NCI-H128 (cell line): Measurements from ENCODE around the gene KCNJ11.

Source experiments
- DNase-seq: peaks from one replicate; lab custom pipeline; 2025; ENCODE audit not compliant: unreplicated experiment; lab: John Stamatoyannopoulos, UW

The KCNJ11 gene

DNA sequence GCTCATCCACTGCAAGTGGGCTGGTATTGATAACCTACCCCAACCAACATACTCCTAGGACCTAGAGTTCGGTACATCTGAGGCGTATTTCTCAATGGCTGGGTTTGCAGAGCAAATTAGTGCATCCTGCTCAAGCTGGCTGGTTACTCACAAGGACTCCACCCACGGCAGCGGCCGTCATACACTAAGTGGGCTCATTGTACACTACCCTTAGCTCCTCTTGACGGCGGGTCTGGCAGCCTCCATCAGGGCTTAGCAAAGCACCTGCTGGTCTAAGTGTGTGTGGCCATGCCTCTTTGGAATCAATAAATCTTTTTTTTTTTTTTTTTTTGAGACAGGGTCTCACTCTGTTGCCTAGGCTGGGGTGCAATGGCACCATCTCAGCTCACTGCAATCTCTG lies 20.2 kb upstream of the KCNJ11 start:
- no peak for DNase-seq

DNA sequence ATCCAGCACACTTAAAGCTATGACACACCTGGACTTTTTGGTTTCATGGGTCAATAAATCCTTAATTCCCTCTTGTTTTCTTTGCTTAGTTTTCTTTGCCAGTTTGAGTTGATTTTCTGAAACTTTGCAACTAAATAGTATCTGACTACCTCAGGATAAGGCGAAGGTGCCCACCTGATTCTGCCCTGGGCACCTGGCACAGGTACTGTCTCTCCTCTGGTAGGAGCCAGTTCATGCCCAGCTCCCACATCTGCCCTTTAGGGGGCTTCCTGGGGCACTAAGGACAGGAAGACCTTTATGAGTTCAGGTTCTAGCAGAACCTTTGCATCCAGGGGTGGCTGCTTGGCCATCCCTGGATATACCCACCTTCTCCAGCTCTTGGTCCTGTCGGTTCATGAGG lies 19.6 kb upstream of the KCNJ11 start:
- DNase-seq = no peak

DNA sequence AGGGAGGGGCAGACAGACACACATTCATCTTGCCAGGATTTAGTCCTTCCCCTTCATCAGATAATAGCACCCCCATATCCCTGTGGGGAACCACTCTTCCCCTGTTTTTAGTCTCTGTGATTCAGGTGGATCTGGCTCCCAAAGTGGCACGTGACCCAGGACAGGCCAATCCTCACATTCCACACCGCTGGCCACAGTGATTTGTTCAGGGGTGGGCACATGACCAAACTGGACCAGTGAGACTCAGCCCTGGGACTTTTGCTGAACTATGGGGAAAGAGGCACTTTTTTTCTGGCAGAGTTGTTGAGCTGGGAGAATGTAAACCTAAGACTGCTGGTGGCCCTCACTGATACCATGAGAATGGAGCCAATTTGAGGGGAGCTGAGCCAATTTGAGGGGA lies 19.1 kb upstream of the KCNJ11 start:
- no peak for DNase-seq

DNA sequence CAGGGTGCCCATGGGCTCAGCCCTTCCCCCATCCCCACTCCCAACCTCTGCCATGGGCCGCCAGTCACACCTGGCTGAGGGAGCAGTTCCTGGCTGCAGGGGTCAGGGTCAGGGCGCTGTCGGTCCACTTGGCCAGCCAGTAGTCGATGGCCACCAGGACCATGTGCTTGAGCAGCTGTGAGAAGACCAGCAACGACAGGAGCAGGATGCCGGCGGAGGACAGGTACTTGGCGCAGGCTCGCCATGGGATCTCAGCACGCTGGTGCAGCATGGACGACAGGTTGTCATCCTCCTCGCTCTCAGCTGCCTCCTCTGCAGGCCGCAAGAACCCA lies 18.3 kb upstream of the KCNJ11 start:
- no peak for DNase-seq

DNA sequence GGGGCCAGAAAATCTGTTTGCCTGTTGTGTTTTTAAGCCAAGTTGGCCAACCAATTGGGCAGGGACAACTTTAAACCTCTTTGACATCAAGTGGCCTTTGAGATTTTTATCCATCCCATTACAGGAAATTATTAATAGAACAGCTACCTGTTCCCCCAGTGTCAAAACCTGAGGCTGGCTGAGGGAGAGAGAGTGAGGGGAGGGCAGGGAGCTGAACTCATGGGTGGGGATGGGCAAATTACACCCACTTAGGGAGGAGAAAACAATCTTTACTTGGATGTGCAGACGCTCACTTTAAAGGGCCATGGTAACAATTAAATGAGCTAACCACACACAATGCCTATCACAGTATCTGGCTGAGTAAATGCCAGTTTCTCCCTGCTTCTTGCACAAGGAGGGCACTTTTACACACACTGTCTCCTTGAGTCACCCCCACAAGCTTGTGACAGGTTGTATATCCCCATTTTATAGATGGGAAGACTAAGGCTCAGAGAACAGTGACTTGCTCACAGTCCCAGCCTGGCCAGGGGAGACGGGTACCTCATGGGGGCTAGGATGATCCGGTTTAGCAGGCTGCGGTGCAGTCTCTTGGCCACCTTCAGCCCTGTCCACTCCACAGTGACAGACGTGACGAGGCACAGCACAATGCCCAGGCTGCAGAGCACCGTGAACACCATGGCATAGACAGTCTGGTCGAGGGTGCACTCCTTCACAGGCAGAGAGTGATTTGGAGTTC lies 17.8 kb upstream of the KCNJ11 start:
- no peak for DNase-seq

DNA sequence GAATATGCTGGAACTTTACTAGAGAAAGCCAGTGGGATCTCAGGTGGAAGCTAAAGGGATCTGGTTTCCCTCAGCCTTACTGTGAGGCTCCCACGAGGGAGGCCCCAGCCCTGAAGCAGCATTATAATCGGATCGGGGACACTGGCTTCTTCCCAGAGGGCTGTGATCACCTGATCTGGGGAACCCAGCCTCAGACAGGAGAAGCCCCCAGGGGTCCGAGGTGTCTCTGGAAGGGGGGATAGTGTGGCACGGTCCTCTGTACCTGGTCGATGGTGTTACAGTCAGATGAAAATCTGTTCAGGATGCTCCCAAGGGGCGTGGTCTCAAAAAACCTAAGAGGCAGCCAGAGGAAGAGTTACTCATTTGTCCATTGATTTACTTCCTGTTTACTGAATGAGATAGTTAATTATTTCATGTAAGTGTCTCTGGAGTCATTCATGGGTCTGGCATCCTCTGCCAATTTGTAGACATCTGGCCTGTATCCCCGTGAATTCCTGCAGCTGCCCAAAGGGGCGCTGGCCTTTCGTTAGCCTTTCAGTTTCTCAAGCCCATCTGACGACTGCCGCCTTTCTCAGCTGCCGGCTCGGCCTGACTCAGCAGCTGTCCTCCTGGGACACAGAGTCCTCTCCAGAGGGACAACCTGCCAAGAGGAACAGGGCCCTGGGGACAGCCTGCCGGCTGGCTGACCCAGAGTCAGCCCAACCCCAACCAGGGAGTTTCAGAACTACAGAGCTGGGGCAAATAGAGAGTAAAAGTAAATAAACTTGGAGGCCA lies 17.0 kb upstream of the KCNJ11 start:
- DNase-seq = no peak

DNA sequence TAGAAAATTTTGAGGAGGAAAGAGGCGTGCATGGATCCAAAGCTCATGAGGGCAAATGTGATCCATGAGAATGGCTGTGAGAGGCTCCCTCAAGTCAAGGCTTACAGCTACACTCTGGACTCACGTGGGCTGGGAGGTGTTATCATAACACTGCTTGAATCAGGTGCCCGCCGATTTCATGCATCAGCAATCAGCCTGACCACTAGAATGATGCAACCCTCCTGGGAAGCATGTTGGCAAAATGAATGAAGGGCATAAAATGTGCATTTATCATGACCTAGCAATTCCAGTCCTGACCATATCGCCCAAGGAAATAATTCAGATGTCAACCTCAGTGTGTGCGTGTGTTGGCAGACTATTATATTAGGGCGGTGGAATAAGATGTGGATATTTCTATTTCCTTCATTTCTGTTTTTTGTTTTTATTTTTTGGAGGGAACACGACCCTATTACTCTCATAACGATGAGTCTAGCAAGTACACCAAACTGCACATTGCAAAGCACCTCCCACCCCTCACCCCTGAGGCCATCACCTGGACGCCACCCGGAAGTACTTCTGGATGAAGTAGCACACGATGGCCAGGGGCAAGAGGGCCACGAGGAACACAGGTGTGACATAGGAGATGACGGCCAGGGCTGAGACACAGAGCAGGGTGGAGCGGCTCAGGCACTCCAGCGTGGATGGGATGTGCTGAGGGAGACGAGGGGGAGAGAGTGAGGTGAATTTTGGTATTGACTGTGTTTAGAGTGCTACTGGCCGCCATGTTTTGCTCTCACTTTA lies 15.7 kb upstream of the KCNJ11 start:
- DNase-seq = no peak

DNA sequence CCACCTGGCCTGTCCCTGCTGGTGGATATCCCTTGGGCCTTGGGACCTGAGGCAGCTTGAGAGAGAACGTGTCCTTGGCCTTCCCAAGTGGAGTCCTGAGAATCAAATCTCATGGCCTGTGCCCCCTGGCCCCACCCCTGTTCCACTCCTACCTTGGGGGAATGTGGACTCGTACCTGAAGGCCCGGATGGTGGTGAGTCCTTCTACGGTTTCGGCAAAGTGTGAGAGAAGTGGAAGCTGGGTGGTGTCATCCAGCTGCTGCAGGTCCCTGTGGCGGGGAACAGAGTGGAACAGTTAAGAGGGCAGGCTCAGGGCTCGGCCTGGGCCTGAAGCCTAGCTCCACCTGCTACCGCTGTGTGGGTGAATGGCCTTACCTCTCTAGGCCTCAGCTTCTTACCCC lies 14.0 kb upstream of the KCNJ11 start:
- no peak for DNase-seq

DNA sequence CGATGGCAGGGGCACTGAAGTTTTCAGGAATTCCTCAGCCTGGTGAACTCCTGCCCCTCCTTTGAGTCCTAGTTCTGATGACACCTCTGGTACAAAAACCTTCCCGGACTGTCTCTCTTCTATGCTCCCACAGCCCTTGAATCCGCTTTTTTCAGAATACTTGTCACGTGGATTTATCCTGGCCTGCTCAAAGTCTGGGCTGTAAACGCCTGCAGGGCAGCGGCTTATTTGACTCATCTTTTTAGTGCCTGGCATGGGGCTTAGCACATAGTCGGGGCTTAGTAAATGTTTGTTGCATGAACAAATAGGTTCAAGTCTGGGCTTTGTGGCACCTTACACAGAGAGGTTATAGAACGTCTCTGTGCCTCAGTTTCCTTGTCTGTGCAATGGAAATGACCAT lies 13.4 kb upstream of the KCNJ11 start:
- DNase-seq = no peak

DNA sequence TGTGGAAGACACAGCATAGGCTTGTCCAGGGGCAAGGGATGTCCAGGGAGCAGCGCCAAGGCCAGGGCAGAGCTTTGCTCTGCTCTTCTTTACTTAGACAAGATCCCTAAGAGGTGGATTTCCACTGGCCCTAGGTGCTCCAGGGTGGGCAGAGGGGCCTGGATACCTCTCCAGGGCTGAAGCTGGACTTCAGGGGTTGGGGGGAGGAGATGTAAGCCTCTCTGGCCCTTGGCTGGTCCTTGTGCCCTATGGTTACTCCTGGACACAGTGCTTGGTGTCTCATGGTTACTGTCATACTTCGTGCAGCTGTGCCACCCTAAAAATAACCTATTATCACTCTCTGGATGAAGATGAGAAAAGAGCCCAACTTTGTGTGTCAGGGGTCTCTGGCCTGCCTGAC lies 12.9 kb upstream of the KCNJ11 start:
- no peak for DNase-seq

DNA sequence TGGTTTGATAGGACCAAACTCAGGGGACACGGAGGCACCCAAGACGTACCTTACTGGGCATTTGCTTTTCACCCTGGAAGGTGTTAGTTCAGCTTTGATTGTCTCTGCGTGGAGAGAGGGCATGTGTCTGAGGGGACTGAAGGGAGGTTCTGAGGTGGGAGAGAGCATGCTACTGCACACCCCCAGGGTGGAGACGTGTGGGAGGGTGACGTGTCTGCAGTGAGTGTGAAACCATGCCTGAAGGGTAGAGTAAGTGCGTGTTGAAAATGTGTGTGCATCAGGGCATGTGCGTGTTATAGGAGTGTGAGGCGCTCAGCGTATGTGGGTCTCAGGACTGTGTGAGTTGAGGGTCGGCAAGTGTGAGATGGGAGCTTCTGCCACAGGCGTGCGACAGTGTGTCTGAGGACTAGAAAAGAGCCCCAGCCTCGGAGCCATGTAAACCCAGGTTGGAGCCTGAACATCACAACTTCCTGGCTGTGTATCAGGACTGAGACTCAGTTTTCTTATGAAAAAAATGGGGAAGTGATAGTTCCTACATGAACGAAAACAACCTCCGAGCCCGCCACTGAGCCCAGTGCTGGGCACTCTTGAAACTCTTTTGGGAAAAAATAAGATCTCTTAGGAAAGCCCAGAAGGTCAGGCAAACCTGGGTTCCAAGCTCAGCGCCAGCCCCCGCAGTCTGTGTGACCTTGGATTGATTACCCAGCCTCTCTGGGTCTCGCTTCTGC lies 11.8 kb upstream of the KCNJ11 start:
- no peak for DNase-seq

DNA sequence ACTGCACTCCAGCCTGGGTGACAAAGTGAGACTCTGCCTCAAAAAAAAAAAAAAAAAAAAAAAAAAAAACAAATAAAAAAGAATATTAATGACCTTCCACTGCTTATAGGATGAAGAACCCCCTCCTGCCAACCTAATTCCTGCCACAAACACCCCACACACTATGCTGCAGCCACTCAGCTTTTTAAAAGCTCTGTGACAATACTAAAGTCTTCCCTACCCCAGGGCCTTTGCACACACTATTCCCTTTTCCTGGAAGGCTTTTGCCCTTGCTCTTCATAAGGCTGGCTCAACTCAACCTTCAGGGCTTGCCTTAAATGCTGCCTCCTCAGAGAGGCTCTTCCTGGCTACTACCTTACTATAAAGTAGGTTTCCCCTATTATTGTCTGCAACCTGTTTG lies 10.8 kb upstream of the KCNJ11 start:
- no peak for DNase-seq

DNA sequence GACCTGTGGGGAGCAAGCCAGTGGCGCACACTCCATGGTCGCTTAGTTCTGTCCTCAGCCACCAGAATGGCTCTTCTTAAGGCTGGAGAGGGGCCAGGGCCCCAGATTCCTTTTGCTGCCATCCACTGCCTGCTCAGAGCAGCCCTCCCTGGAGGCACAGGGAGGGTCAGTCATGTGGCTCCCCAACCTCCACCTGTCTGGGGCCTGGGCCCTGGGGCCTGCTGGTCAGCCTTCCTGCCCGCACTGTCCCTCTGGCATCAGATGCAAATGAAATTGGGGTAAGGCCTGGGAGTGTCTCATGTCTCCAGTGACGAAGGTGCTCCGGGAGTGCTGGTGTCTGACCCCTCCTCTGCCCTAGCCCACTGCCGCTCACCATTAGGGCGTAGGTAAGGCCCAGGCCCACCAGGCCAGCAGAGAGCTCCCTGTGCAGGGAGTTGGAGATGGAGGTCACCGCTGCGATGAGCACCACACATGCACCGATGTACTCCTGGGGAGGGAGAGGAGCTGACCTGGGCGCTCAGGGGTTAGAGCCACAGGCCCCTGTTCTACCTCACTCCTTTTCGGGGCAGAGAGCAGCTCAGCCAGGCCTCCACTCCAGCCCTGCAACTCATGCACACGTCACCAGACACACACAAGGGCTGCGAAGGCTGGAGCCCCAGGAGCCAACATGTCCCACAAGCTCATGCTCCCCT lies 9.0 kb upstream of the KCNJ11 start:
- DNase-seq = no peak

DNA sequence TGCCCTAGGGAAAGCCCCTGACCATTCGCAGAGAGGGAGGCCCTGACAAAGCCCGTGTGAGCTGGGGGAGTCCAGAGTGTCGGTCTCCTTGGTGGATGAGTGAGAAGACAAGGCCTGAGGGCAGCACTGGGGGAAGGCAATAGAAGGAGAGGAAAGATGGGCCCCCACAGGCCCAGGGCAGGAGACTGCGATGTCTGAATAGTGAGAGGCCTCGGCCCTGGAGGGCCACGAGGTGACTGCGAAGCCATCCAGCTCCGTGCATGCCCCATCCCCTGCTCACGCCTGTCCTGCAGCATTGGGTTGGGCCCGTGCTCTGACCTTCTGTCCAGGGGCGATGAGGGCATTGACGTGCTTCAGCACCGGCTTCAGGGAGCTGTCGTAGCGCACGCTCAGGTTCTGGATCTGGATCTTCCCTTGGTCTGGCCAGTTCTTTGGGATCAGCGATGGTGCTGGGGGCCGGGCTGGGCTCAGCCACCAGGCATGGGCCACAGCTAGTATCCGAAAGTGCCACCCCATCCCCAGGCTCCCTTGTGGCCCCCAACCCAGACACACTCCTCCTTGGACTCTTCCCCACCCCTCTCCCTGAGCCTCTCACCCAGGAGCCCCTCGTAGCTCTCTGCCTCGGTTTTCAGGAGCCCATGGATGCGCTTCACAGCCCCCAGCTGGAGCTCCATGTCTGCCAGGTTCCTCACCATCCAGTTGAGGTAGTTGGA lies 8.3 kb upstream of the KCNJ11 start:
- DNase-seq = no peak

DNA sequence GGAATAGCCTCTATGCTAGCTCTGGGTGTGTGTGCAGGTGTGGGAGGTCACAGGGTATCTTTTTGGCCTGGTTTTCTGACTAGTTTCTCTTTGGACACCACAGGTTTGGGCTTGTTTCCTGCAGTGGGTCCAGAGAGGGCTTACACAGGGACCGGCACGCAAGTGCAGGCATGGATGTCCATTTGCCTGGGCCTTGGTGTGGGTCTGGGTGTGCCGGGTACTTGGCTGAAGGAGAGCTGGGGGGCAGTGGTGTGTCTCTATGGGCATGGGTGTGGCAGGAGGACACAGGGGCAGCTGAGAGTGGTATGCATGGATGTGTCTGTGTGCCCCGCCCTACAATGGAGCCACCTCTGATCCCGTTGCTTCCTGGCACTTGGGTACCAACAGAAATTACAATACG lies 7.5 kb upstream of the KCNJ11 start:
- no peak for DNase-seq

DNA sequence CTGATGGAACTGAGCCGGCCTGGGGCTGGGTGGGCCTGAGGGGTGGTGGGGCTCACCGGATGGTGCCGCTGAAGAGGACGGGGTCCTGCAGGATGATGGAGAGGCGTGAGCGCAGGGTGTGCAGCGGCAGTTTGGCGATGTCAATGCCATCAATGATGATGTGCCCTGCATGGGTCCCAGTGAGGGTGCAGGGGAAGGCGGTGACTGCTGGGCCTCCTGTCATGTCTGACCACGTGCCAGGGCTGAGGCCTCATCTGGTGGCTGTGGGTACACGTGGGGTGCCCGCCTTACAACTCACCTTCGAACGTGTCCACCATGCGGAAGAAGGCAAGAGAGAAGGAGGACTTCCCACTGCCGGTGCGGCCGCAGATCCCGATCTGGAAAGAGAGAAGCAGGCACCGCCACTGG lies 7.1 kb upstream of the KCNJ11 start:
- DNase-seq = no peak

DNA sequence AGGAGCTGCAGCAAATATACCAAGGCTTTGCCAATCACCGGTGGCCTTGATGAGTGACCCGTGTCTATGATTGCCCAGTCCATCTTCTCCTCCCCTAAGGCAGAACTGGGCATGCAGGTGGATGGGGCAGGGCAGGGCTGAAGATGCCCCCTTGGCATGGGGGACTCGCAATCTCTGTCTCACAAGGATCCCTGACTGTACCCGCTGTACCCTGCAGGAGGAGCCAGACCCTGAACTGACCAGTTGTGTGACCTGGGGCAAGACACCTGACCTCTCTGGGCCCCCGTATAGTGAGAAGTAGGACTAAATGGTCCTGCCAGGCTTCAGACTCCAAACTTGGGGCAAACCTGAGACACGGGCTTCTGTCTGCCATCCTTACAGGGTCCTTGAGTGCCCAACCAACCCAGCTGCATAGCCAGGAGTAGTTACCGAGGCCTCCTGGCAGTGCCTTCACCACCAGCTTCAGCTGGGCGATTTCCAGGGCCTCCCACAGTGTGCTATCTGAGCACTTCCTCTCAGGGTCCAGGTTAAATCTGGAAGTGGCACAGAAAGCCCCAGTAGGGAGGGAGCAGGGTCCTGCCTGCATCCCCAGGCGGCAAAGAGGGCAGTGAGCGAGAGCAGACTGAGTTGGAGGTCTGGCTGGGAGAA lies 6.4 kb upstream of the KCNJ11 start:
- DNase-seq = no peak

DNA sequence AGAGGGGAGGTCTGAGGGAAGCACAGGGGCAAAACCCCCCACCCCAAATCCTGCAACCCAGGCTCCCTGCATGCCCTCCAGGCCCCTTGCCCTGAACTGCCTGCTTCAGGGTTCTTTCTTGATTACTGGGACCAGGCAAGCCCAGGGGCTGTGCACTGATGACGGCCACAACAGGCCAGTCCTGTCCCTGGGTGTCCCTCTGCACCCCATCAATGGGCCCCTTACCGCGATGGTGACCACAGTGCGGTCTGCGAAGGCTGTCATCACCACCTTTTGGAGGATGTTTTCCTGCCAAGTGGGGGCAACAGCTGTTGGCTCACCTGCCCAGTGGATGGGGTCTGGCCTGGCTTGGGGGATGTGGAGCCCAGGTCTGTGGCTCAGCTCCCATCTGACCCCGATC lies 5.0 kb upstream of the KCNJ11 start:
- DNase-seq = no peak

DNA sequence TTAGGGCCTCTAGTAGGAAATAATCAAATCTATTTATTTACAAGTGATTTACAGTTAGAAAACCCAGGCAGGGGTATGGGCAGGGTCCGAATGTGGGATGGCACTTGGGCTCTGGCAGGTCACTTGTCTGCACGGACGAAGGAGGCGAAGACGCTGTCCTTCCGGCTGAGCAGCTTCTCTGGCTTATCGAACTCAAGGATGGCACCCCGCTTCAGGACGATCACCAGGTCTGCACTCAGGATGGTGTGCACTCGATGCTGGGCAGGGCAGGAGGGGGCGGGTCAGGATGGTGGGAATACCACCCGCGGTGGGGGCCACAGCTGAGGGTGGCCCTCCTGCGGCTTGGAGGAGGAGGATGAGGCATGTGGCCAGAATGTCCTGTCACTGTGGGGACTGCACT lies 4.4 kb upstream of the KCNJ11 start:
- no peak for DNase-seq
